Omental fat pad (tissue), 4 donors: Measurements from ENCODE around the gene SRGAP1. TPM values are rescaled to one million over a fixed set of nuclear protein-coding genes. Genes with fewer than 3 reads are reported as not detected.

Experiments
- ATAC-seq: fragments of 150-250 bp; one replicate; pipeline ENCODE4 v1.9.1; 2016; ENCODE audit warnings: mild to moderate bottlenecking, moderate library complexity; ENCODE audit not compliant: low FRiP score
- DNase-seq: peaks from one replicate; pipeline ENCODE4 v3.0.0-alpha.2; 2019; ENCODE audit warnings: low spot score
- small RNA-seq: library from RNA; depleted of rRNA; stranded (forward); fragments of <200 nt; gene quantifications from one replicate; pipeline ENCODE3, GENCODE V24; 2016
- total RNA-seq, 4 donors: library from RNA; depleted of rRNA; stranded (reverse); fragments of >200 nt; gene quantifications; one replicate each; pipeline ENCODE4 v1.1.0, GENCODE V29; 2016
- TF ChIP-seq, protein P1 (sequence below), 3 donors: fragments of 450-650 bp; IDR thresholded peaks; one replicate each; pipeline ENCODE4 v1.5.1; 2016 to 2017; ENCODE audit warnings: antibody characterized with exemption in 3 of 3, mild to moderate bottlenecking in 3 of 3, moderate library complexity in 2 of 3

SRGAP1 gene
- total RNA-seq, 4 donors from 2014 or later: 10.6 to 69.1 (median 12.9) TPM

DNA sequence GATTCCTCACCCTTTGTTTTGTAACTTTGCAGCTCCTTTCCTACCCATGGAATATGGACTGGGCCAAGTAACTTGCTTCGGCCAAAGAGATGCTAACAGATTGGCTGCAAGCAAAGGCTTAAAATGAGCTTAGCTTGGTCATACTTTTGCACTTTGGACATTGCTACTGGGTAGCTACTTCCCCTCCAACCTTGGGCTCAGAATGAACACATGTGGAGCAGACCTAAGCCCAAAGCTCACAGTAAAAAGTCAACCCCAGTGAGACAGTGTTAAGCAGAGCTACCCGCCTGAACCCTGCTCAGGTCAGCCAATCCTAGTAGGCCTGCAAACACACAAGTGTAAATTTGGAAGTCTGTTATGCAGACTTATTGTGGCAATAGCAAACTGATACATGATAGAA, 363.0 kb downstream of the SRGAP1 start:
- ATAC-seq: no peak
- no peak for DNase-seq
- TF ChIP-seq, protein P1, sequence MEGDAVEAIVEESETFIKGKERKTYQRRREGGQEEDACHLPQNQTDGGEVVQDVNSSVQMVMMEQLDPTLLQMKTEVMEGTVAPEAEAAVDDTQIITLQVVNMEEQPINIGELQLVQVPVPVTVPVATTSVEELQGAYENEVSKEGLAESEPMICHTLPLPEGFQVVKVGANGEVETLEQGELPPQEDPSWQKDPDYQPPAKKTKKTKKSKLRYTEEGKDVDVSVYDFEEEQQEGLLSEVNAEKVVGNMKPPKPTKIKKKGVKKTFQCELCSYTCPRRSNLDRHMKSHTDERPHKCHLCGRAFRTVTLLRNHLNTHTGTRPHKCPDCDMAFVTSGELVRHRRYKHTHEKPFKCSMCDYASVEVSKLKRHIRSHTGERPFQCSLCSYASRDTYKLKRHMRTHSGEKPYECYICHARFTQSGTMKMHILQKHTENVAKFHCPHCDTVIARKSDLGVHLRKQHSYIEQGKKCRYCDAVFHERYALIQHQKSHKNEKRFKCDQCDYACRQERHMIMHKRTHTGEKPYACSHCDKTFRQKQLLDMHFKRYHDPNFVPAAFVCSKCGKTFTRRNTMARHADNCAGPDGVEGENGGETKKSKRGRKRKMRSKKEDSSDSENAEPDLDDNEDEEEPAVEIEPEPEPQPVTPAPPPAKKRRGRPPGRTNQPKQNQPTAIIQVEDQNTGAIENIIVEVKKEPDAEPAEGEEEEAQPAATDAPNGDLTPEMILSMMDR (IDR thresholded peaks at IDR 0.05): no peak

Small RNAs within 50 kb of the gene (small RNA-seq; reads per million reads assigned to genes)
- gene AC020611.1 (not detected), gene RNU6-1009P (not detected)

Other genes with a start within 250 kb of the SRGAP1 start
- 10 to 100 TPM in 1 of 4 donors, 1 to 10 TPM in 3; 6.1 to 28.4 (median 8.4) TPM for gene DPY19L2, start 176.2 kb upstream of the SRGAP1 start, total RNA-seq
- gene RXYLT1, start 64.8 kb upstream of the SRGAP1 start, total RNA-seq: 10 to 100 TPM; 16.0 to 18.7 (median 17.0) TPM